Spinal cord (tissue), 10 donors: ENCODE data around the gene FSTL3. TPM values are rescaled to one million over a fixed set of nuclear protein-coding genes. Genes with fewer than 3 reads are reported as not detected.

Source experiments
- DNase-seq, 6 donors: peaks; one replicate each; pipeline versions ENCODE4 v3.0.0 to v3.0.0-alpha.2; 2013 to 2015; ENCODE audit warnings: low spot score in 6 of 6, low read depth in 4 of 6
- H3K27ac ChIP-seq: one replicate; pipeline ENCODE4 v1.5.1; 2013; ENCODE audit warnings: low read depth, low read length, control low read depth
- H3K27me3 ChIP-seq: one replicate; pipeline ENCODE4 v1.6.1; 2013; ENCODE audit warnings: low read length; ENCODE audit not compliant: control insufficient read depth, insufficient read depth
- H3K36me3 ChIP-seq: one replicate; pipeline ENCODE4 v1.6.1; 2013; ENCODE audit warnings: low read length; ENCODE audit not compliant: control insufficient read depth, insufficient read depth
- H3K4me1 ChIP-seq: one replicate; pipeline ENCODE4 v1.6.1; 2013; ENCODE audit warnings: low read length; ENCODE audit not compliant: control insufficient read depth, insufficient read depth
- H3K4me3 ChIP-seq: one replicate; pipeline ENCODE4 v1.5.1; 2013; ENCODE audit warnings: low read depth, low read length, control low read depth
- H3K9me3 ChIP-seq: one replicate; pipeline ENCODE4 v1.6.1; 2013; ENCODE audit warnings: low read length; ENCODE audit not compliant: control insufficient read depth, insufficient read depth
- WGBS: methylation state at CpG from one replicate; pipeline ENCODE4 v1.1.5; 2013; ENCODE audit warnings: missing lambda C conversion rate; ENCODE audit not compliant: insufficient coverage; 5-methylcytosine and 5-hydroxymethylcytosine counted together
- polyA plus RNA-seq, 2 donors: library from polyadenylated mRNA; unstranded; fragments of 120-200 nt; gene quantifications; one replicate each; pipeline ENCODE4 v1.2.1, GENCODE V29; 2013; ENCODE audit not compliant: insufficient read length in 2 of 2
- total RNA-seq, 2 donors: library from RNA; depleted of rRNA in 1 of 2; stranded (reverse); fragments of 120-200 nt in 1 of 2; fragments of >200 nt in 1 of 2; gene quantifications; one replicate each; pipeline versions ENCODE4 v1.2.3 to v1.2.4, GENCODE V29; 2013 to 2014
- donor health status: healthy.

Gene FSTL3
- total and polyA plus RNA-seq, 4 donors: 11.3 to 32.1 (median 15.0) TPM

DNA sequence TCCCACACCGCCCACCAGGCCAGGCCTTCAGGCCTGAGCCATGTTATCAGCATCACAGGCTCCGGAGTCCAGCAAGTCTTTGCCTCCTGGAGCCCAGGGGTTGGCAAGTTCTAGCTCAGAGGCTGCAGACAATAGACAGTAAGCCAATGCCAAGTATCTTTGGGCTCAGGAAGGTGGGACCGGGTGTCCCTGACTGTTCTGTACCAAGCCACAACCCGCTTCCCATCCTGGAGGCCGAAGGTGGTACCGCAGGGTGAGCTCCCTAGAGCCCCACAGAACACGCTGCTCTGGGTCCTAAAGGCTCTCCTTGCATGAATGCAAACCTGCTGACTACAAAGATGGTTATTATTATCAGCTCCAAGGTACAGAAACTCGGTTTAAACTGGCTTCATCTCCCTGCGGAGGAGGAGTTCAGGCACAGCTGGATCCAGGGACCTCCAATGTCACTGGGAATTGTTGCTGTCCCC lies 5.5 kb upstream of the FSTL3 start:
- Histone ChIP-seq H3K27me3 (peaks cover 7% of the 10 kb centered on the region), H3K4me1 (peaks cover 23% of the 10 kb centered on the region), H3K36me3 (no peaks in the 10 kb centered on the region), H3K9me3 (no peaks in the 10 kb centered on the region), H3K4me3 (no peak overlapping the region), H3K27ac (no peak overlapping the region)
- no peak for DNase-seq
- 61% methylated on average over 9 of the region's 9 CpGs for WGBS

DNA sequence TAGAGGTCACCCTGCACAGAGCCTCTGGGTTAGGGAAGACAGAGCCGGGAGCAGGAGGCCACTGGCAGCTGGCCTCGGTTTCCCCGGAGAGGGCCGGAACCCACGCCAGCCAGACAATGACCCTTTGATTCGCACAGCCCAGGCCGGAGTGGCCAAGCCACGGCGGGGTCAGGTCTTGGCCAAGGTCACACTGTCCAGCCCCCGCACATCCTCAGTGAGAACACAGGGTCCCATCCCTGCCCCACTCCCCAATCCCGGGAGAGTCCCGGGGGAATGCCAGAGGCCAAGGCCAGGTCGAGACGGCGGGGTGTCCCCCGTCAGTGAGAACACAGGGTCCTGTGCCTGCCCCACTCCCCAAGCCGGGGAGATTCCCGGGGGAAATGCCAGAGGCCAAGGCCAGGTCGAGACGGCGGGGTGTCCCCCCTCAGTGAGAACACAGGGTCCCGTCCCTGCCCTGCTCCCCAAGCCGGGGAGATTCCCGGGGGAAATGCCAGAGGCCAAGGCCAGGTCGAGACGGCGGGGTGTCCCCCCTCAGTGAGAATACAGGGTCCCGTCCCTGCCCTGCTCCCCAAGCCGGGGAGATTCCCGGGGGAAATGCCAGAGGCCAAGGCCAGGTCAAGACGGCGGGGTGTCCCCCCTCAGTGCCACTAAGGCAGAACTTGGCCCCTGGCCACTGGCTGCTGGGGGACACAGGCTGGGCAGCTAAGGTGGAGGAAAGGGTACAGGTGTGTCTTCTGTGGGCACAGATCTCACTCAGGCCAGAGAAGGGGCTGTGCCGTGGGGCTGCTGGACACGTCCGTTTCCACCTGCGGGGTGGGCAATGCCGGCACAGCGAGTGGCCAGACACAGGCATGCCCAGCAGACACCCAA lies 1.7 kb upstream of the FSTL3 start:
- Histone ChIP-seq H3K9me3 (no peaks in the 10 kb centered on the region), H3K4me1 (peaks cover 55% of the 10 kb centered on the region), H3K27me3 (peaks cover 18% of the 10 kb centered on the region), H3K4me3 (no peak overlapping the region), H3K36me3 (peaks cover 10% of the 10 kb centered on the region), H3K27ac (peak overlapping the region; percentile 35)
- 43% methylated on average over 31 of the region's 38 CpGs for WGBS
- DNase-seq: no peak

GRCh38 chr19:676007-676338 lies 219 bp upstream of the FSTL3 start:
- peaks cover 10% of the 10 kb centered on the region for H3K36me3 ChIP-seq
- WGBS: 10% methylated on average over 31 of the region's 31 CpGs
- peaks cover 62% of the 10 kb centered on the region for H3K4me1 ChIP-seq
- no peak overlapping the region for H3K4me3 ChIP-seq
- H3K27me3 ChIP-seq: peaks cover 18% of the 10 kb centered on the region
- H3K9me3 ChIP-seq: no peaks in the 10 kb centered on the region
- no peak for DNase-seq
- H3K27ac ChIP-seq: peak overlapping the region; percentile 35

DNA sequence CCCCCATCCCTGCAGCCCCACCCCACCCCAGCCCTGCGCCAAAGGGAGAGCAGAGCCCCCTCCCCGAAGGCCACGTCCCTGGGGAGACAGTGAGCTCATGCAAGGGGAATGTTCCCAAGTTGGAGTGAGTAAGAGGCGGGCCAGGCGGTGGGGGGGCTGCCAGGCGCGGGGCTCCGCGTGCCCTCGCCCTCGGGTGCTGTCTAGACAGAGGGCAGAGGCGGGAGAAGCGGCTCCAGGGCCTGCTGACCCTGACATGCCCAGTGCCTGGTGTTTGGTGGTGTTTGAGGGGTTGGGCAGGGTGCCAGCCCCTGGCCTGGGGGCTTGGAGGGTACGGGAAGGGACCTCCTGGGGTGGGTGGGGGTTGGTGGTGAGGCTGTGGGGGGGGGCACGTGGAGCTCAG lies 1.0 kb downstream of the FSTL3 start:
- Histone ChIP-seq H3K27ac (no peak overlapping the region), H3K4me3 (no peak overlapping the region), H3K4me1 (peaks cover 70% of the 10 kb centered on the region), H3K27me3 (peaks cover 18% of the 10 kb centered on the region), H3K9me3 (no peaks in the 10 kb centered on the region), H3K36me3 (peaks cover 10% of the 10 kb centered on the region)
- WGBS: 15% methylated on average over 10 of the region's 15 CpGs
- peak in 2 of 6 donors; percentile 13 to 44 for DNase-seq

- 69% methylated on average over 20 of the region's 22 CpGs for WGBS
- Histone ChIP-seq H3K9me3 (no peaks in the 10 kb centered on the region), H3K4me3 (no peak overlapping the region), H3K27ac (no peak overlapping the region), H3K27me3 (peaks cover 18% of the 10 kb centered on the region), H3K4me1 (peaks cover 69% of the 10 kb centered on the region), H3K36me3 (peaks cover 16% of the 10 kb centered on the region)
- DNase-seq: no peak
Observed at GRCh38 chr19:677601-678436, 1.6 kb downstream of the FSTL3 start.

GRCh38 chr19:678791-679388 lies 2.7 kb downstream of the FSTL3 start:
- peak overlapping the region; percentile 54 for H3K4me3 ChIP-seq
- no peak for DNase-seq
- peaks cover 18% of the 10 kb centered on the region for H3K27me3 ChIP-seq
- peaks cover 64% of the 10 kb centered on the region for H3K4me1 ChIP-seq
- peak overlapping the region; percentile 76 for H3K27ac ChIP-seq
- H3K9me3 ChIP-seq: no peaks in the 10 kb centered on the region
- 89% methylated on average over 15 of the region's 16 CpGs for WGBS
- H3K36me3 ChIP-seq: peaks cover 20% of the 10 kb centered on the region

- Histone ChIP-seq H3K4me1 (peaks cover 57% of the 10 kb centered on the region), H3K36me3 (peaks cover 20% of the 10 kb centered on the region), H3K9me3 (no peaks in the 10 kb centered on the region), H3K27ac (peak overlapping the region; percentile 76), H3K27me3 (peaks cover 18% of the 10 kb centered on the region), H3K4me3 (peak overlapping the region; percentile 54)
- peak in 2 of 6 donors; percentile 74 to 78 for DNase-seq
- 3% methylated on average over 66 of the region's 69 CpGs for WGBS
Observed at GRCh38 chr19:679418-680286, 3.5 kb downstream of the FSTL3 start.

- peaks cover 20% of the 10 kb centered on the region for H3K36me3 ChIP-seq
- H3K4me3 ChIP-seq: peak overlapping the region; percentile 67
- peaks cover 49% of the 10 kb centered on the region for H3K4me1 ChIP-seq
- H3K9me3 ChIP-seq: no peaks in the 10 kb centered on the region
- DNase-seq: peak; percentile 77 to 99 (median 96)
- H3K27ac ChIP-seq: peak overlapping the region; percentile 94
- WGBS: under 1% methylated on average over 66 of the region's 70 CpGs
- peaks cover 13% of the 10 kb centered on the region for H3K27me3 ChIP-seq
Observed at GRCh38 chr19:680287-681028, 4.3 kb downstream of the FSTL3 start.
